Cortex of kidney (tissue), 1 donor: ENCODE results near the gene SLC5A10.

Experiments
- DNase-seq: peaks from one replicate; lab custom pipeline; 2025; lab: John Stamatoyannopoulos, UW

The SLC5A10 gene

GRCh38 chr17:18964550-18964949 is 12.6 kb downstream of the SLC5A10 start:
- no peak for DNase-seq

DNA sequence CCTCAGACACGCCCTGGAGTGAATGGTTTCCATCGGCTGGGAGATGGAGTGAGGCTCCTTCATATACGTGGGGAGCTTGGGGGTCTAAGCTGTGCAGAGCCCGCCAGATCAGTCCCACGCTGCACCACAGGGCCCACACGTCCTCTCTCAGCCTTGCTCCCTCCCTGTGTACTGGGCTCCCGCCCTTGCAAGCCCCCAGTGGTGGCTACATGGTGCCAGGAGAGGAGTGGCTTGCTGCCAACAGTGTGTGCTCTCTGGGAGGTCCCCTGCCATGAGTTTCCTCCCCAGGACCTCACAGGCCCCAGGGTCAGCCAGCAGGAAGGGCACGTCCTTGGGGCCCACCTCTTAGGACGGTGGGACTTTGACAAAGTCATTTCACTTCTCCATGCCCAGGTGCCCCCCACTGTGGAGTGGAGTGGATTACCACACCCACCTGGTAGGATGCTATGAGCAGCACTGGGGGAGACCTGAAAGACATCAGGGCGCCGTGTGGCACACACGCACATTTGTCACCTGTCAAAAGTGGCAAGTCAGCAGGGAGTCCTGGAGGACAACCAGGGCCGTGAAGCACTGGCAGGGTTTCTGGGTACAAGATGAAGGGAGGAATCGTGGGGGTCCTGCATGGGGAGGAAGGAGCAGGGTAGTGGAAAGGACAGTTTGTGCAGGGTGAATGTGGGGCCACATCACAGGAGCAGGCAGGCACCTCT is 13.7 kb downstream of the SLC5A10 start:
- no peak for DNase-seq

GRCh38 chr17:18966831-18967624 is 15.1 kb downstream of the SLC5A10 start:
- DNase-seq, result no peak

- DNase-seq, result no peak
Measured at GRCh38 chr17:18967916-18968315, 16.0 kb downstream of the SLC5A10 start.

- no peak for DNase-seq
Measured at GRCh38 chr17:18968345-18968744, 16.4 kb downstream of the SLC5A10 start.

DNA sequence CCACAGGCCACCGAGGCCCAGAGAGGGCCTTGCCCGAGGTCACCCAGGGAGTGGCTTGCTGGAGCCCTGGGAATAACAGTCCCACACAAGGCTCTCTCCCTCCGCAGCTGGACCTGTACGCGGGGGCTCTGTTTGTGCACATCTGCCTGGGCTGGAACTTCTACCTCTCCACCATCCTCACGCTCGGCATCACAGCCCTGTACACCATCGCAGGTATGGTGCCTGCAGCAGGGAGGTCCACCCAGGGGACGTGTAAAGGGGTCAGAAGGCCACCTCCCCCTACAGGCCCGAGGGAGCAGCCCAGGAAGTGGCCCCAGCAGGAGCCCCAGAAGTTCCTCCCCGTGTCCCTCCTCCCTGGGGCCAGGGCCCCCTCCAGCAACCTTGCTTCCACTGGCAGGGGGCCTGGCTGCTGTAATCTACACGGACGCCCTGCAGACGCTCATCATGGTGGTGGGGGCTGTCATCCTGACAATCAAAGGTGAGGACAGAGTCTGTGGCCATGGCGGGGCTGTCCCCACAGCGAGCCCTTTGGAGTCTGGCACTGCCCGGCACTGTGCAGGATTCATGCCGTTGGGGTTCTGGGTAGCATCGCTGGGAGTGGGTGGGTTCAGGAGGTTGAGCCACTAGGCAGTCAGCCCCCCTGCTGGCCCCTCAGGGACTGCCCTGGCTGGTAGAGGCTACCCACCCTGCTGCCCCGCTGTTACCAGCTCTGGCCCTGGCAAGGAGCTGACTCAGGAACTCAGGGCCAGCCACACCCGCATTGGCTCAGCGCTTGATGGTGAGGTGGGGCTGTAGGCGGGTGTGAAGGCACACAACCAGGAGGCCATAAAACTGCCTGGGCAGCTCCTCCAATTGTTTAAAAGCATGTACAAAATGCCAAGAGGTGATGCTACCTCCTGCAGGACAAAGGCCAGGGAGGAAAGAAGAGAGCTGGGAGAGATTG is 17.3 kb downstream of the SLC5A10 start:
- DNase-seq, result no peak

GRCh38 chr17:18970582-18971480 is 18.9 kb downstream of the SLC5A10 start:
- no peak for DNase-seq

GRCh38 chr17:18971801-18972200 is 19.8 kb downstream of the SLC5A10 start:
- DNase-seq, result no peak

DNA sequence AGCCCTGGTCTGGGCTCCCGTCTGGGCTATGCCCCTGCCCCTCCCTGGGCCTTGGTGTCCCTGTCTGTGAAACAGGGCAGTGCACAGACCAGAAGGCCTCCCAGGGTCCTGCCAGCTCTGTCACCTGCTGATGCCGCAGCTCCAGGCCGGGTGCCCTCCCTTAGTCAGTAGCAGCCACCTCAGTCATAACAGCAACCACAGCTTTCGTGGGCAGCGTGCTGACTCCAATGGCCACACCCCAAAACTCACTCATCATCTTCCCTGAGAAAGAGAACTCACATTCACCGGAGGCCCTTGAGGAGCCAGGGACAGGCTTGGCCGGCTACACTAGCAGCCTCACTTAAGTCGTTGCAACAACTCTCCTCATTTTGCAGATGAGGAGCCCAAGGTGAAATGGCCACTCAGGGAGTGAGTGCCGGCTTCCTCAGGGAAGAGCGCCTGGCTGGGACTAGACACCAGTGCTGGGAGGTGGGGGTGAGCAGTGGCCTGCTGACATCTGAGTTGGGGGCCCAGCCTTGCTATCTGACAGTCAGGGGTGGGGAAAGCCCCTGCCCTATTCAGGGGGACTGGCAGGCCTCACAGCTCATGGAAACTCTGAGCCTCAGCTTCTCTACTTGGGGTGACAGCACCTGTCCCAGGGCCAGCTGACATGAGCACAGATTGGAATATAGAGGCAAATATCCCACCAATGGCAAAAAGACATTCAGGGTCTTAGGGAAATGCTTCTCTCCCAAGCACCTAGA is 22.6 kb downstream of the SLC5A10 start:
- DNase-seq, result no peak

GRCh38 chr17:18975597-18975996 is 23.6 kb downstream of the SLC5A10 start:
- DNase-seq, result no peak

- DNase-seq, result no peak
Measured at GRCh38 chr17:18976201-18976600, 24.2 kb downstream of the SLC5A10 start.

DNA sequence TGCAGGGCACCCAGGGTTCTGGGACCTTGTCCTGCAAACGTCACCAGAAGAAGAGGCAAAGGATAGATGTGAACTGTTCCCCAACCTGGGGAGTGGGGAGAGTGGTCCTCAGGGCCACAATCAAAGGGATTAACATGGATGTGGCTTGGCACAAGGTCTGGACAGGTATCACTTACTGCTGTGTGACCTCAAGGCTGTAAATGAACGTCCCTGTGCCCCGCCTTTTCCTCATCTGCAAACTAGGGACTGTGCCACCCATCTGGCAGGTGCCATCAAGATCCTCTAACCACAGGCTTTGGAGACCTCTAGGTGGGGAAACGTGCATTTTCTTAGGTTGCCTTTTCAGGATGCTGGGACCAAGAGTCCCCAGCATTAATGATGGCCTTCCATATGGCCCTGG is 25.1 kb downstream of the SLC5A10 start:
- no peak for DNase-seq

DNA sequence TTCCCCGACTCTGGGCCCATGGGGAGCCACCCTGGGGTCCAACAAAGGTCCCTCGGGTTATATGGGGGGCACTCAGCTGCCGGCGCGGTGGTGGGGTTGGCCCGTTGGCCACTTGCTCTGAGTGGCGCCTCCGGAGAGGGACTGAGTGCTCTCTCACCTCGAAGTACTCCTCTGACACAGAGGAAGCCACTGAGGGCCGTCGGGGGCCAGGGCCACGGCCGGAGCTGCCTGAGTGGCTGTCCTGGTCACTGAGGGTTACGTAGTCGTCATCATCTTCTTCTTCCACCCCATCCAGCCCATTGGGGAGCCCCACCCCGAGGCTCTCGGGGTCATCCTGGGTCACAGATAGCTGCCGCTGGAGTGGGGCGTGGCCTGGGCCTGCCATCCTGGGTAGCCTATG is 25.7 kb downstream of the SLC5A10 start:
- no peak for DNase-seq

GRCh38 chr17:18978050-18978449 is 26.1 kb downstream of the SLC5A10 start:
- no peak for DNase-seq

- no peak for DNase-seq
Measured at GRCh38 chr17:18978655-18979054, 26.7 kb downstream of the SLC5A10 start.

- DNase-seq, result no peak
Measured at GRCh38 chr17:18980682-18981334, 28.8 kb downstream of the SLC5A10 start.

DNA sequence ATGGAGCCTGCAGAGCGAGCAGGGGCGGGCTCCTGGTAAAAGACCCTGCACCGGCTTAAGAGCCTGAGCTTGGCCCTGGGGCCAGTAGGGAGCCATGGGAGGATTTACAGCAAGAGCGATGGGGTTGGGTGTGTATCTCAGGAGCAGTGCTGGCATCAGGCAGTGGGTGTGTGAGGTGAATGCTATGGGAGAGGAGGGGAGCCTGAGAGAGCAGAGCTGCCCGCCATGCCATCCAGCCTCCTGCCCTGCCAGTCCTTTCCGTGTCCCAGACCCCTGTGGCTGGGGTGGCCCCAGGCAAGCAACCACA is 29.3 kb downstream of the SLC5A10 start:
- no peak for DNase-seq

GRCh38 chr17:18981642-18982424 is 29.9 kb downstream of the SLC5A10 start:
- DNase-seq, result no peak
